ENCODE measurements around the gene FILIP1.

Gene FILIP1, protein sequence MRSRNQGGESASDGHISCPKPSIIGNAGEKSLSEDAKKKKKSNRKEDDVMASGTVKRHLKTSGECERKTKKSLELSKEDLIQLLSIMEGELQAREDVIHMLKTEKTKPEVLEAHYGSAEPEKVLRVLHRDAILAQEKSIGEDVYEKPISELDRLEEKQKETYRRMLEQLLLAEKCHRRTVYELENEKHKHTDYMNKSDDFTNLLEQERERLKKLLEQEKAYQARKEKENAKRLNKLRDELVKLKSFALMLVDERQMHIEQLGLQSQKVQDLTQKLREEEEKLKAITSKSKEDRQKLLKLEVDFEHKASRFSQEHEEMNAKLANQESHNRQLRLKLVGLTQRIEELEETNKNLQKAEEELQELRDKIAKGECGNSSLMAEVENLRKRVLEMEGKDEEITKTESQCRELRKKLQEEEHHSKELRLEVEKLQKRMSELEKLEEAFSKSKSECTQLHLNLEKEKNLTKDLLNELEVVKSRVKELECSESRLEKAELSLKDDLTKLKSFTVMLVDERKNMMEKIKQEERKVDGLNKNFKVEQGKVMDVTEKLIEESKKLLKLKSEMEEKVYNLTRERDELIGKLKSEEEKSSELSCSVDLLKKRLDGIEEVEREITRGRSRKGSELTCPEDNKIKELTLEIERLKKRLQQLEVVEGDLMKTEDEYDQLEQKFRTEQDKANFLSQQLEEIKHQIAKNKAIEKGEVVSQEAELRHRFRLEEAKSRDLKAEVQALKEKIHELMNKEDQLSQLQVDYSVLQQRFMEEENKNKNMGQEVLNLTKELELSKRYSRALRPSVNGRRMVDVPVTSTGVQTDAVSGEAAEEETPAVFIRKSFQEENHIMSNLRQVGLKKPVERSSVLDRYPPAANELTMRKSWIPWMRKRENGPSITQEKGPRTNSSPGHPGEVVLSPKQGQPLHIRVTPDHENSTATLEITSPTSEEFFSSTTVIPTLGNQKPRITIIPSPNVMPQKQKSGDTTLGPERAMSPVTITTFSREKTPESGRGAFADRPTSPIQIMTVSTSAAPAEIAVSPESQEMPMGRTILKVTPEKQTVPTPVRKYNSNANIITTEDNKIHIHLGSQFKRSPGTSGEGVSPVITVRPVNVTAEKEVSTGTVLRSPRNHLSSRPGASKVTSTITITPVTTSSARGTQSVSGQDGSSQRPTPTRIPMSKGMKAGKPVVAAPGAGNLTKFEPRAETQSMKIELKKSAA (N-terminal part only)

DNA sequence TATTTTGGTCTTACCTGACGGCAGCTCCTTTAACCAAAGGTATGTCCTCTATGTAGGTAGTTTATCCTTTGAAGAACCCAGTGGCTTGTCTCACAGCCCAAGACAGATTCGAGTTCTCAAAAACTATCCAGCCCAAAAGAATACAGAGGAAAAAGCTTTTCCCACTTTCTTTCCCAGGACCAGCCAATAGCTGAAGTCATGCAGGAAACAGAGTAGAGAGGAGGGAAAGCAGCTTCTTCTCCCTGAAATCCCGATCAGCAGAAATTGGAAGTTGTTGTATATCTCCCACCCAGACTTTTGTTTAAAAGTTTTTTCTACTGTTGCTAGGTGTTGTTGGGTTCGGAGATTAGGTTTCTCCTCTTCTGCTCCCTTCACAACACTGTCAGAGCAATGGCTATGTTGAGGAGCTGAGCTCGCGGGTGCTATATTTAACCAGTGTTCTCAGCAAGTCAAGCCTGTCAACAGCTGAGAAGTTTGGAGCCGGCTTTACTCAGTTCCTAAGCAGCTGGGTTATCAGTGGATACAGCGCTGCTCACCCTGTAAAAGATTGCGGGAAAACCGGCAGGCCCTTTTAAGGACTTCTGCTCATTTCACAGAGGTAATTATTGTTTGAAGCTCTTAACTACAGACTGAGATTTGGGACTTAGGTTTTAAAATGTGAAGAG, at the start of gene FILIP1:
FILIP1 (minus strand) TSS at position 401 of the 665 bp plus-strand sequence. CDS start 78,828 bp downstream, outside the sequence.
- no peak for DNase-seq

DNA sequence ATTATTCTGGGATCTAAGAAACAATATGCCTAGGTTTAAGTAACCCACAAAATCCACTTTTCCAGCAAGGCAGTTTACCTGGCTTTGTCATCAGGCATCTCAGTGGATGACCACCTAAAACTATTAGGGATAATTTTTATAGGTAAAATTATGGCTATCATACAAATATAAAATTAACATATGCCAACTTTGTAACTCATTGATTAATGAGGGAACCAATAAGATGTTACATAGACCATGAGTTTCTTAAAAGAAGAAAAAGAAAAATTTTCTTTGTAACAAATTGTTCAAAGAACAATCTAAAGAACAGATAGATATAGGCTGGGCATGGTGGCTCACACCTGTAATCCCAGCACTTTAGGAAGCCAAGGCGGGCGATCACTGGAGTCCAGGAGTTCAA, 49.7 kb upstream of the FILIP1 start:
- DNase-seq: no peak

DNA sequence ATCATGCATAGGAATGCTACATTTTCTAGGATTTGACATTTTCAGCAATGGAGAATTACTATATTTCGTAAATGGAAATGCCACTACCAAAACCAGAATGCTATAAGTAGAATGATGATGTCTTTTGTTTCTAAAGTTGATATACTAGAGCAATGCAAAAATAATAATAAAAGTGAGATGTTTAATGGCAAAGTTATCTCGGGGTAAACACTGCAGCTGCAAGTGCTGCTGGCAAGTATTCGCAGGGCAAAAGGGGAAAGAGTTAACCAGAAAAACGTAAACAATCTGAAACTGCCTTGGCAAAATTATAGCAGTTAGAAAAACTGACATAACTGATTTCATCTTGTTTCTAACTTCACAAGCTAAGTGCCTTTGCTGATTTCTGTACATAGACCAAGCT, 45.5 kb upstream of the FILIP1 start:
- DNase-seq: no peak

DNA sequence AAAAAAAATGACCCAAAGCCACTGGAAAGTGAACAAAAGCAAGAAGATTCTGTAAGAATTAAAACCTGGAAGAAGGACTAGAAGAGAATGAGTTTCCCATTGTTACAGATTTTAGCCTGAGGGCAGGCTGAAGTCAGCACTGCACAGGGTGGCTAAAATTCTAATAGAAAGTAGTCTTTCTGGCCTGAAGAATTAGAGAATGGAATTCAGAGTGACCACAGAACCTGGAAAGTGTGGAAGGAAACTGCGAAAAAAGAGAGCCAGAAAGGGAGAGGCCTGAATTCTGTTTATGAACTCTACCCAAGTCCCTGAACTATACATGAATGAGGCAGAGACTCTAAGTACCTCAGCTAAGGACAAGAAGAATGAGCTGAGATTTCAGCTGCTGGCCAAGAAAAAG, 38.9 kb upstream of the FILIP1 start:
- DNase-seq: no peak

DNA sequence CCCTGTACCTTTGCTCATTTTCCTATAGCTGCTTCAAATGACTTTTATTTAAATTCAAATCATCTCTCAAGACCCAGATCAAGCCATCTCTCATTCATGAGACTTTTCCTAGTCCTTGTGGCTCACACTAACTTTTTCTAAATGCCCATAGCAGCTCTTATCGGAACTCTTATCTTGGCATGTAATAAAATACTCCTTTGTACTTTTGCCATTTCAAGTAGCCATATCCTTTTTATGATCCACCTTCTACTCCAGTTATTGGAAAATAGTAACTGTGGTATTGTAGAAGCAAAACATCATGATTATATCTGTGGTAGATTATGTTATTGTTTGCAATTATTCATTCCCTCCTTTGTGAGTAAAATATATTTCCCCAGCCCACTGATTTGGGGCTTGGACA, 37.6 kb upstream of the FILIP1 start:
- DNase-seq: no peak

DNA sequence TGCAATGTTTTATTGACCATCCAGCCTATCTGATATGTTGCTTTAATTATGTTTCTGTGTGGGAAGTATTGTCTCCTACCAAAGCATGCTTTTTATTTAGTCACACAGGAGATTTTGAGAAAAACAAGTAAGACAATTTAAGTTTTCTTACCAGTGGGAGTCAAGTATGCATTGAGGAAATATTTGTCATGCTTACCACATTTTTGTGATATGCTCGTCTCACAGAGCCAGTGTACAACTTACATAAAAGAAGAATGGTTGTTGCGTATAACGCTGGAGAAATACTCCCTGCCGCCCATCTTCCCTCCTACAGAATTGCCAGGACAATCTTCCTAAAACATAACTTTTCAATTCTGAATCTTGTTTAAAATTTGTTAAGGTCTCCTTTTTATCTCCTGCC, 37.1 kb upstream of the FILIP1 start:
- DNase-seq: no peak

DNA sequence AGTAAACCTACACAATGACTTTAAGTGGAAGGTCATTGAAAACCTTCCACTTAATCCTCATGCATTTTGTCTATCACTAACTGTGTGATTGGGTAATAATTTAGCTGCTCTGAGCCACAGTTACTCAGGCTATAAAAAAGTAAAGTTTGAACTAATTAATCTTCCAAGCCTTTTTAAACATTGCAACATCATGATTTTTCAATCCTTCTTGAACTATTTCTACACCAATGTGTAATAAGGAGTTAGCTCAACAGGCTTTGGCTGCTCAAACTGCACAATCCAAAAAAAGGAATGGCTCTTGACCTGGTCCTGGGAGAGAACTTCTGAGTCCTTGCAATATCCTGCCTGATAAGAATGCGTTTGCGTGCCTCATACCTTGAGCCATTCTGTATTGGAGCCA, 34.8 kb upstream of the FILIP1 start:
- no peak for DNase-seq

DNA sequence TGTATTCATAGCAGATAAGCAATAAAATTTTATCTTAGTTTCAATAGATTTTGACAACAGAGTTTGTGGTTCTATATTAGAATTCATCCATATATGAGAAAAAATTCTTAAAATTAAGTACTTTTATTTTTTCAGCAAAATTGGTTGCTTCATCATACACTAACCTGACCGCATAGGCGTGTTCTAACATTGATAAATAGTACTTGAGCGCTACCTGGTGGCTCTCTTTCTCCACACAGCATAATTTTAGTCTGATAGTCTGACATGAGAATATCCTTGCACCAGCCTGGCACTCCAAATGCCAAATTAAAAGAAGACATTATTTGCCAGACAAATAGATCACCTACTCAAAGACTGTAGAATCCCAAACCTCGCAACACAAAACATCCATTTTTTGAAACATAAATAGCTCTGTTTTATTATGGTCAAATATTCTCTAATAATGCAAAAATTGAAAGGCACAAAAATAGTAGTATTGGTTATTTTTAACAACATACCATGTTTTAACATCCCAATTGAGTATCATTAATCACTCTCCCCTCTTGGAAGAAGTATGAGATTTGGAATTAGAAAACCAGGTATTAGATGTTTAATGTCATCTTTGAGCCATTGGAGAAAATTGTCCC, 33.0 kb upstream of the FILIP1 start:
- peak; percentile 26 to 38 for DNase-seq

DNA sequence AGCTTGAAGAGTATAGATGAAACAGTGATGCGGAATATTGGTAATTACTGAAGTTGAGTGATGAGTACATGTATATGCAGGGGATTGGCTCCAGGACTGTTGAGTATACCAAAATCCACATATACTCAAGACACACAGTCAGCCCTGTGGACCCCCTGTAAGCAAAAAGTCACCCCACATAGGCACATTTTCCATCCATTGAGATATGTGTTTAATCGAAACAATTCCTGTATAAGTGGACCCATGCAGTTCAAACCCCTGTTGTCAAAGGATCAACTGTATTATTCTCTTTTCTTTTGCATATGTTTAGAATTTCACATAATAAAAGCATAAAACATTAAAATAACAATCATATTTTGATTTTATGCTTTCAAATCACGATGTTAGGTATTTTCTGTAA, 32.1 kb upstream of the FILIP1 start:
- DNase-seq: no peak

DNA sequence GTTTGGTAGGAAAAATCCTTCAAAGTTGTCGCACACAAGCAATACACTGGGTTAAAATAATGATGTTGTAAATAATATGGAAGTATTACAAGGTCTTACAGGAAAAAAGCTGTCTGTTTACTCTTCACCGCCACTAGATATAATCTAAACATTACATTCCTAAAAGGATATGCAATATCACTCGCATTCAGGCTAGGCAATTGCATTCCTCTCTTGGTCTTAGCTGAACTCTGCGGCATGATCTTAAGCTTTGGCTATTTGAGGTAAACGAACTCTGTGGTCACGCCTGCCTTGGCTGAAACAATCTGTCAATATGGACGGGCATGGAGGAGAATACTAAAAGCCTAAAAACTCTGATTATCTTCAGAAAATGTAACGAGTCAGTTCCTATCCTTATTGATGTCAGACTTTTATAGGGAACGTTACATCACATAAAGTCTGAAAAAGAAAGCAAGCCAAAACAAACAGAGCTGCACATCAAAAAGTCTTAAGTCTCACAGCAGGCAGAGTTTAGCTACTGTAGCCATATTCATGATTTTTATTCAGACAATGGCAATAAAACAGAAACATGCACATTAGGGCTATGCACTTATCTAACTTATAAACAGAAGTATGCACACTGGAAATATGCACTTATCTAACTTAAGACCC, 30.8 kb upstream of the FILIP1 start:
- no peak for DNase-seq

DNA sequence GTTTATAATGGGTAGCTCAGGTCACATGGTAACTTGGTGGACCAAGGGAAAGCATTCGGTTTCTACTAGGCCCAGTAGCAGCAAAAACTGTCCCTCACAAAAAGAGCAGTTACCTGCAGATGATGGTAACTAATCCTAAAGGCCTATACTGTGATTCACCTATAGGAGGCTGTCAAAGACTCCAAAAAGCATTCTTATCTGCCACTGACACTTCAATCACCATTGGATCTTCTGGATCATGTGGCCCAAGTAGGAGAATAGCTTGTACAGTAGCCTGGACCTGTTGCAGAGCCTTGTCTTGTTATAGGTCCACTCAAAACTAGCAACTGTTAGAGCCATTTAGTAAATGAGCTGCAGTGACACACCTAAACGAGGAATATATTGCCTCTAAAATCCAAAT, 23.2 kb upstream of the FILIP1 start:
- no peak for DNase-seq

DNA sequence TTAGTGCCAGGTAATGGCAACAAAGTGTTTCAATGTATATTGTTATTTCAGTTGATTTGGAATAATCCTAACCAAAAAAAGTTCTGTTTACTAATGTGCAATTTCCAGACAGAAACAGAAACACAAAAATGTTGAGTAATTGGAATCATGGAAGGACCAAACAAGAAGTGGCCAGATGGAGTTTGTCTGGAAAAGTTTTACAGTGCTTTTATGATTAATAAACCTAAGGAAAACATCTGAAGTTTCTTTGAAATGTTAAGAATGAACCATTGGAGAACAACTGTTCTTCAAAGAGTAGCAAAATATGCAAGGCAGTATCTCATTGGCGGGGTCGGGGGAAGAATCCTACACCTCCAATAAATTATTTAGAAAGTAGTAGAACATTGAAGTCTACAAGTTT, 19.0 kb upstream of the FILIP1 start:
- DNase-seq: no peak

DNA sequence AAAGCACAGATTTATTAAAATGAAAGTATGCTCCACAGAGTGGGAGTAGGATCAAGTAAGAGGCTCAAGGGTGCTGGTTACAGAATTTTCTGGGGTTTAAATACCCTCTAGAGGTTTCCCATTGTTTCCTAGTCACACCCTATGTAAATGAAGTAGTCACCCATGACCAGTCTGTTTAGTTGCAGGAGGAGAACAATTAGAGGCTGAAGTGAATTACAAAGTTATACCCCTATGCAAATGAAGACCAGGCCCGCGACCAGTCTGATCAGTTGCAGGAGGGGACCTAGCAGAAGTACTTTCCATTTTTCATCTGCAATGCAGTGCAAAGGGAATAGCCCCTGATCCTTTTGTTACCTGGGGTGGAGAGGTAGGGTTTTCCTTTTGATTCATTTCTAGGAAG, 11.8 kb upstream of the FILIP1 start:
- DNase-seq: no peak

DNA sequence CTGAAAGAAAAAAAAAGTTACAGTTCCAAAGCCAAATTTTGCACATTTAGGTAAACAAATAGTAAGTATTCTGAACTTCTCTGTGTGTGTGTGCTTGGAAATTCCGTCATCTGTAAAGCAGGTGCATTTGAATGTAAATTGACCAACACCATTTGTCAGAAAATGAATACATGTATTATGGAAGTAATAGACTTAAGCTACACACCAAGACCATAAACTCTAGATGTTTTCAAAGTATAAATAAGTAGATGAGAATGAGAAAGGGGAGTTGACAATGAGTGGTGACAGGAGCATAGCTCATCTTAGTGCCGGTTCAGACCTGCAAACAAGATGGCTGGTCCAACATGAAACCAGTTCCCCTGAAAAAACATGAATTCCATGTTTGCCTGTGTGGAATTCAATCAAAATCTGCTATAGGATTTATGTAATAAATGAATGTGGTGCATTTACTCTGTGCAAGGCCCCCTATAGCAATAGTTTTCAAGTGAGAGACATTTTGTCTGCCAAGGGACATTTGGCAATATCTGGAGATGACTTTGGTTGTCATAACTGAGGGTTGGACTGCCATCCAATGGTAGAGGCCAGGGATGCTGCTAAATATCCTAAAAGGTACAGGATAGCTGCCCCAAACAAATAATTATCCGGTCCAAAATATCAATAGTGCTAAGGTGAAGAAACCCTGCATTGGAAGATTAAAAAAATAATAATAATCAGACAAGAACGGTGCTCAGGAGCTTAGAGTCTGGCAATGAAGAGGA, 11.0 kb upstream of the FILIP1 start:
- no peak for DNase-seq

DNA sequence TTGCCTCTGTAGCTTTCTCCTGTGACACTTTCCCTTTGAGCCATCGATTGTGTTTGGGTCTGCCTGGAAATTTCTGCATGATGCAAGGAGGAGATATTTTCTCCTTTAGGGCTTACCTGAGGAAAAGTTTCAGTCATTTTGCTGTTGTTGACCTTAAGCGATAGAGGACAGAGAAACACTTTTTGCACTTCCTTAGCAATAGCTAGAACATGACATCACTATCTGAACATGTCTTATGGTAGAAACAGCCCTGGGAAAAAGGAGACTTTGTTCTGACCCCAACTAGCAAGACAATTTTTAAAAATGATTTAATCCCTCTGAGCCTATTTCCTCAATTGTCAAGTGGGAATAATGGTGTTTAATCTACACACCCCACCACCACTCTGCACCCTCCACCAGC, 9.7 kb upstream of the FILIP1 start:
- no peak for DNase-seq

DNA sequence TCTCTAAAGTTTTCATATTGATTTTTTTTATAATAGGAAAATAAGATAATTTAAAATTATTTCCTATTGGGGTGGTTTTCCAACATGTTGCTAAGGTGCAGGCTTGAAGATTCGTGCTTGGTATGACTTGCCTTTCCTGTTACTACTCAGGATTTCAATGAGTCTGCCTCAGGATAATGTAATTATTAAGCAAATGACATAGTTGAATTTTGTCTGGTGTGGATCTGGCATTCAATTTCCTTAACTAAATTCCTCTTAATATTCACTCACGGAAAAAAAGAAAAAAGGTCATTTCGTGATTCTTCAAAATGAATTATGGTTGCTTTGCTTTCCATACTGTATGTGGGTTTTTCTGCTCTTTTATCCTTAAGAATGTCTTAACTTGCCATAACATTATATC, 9.3 kb upstream of the FILIP1 start:
- DNase-seq: no peak

DNA sequence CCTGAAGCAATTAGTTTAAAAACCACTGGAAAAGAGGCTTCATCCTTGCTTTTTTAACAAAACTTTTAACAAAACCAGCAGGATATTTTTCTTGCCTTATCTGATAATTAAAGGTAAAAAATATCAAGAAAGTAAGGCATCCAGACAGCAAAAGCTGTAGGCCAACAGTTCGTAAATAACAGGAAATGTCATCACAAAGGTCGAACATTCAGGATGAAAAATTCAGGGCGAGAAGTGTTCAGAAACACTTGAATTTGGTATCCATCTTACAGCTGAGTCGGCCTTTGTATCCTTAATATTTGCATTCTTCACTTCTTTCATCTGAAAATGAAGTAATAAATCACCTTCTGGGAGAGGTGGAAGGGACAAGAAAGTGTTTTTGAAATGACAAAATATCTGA, 8.2 kb upstream of the FILIP1 start:
- no peak for DNase-seq

DNA sequence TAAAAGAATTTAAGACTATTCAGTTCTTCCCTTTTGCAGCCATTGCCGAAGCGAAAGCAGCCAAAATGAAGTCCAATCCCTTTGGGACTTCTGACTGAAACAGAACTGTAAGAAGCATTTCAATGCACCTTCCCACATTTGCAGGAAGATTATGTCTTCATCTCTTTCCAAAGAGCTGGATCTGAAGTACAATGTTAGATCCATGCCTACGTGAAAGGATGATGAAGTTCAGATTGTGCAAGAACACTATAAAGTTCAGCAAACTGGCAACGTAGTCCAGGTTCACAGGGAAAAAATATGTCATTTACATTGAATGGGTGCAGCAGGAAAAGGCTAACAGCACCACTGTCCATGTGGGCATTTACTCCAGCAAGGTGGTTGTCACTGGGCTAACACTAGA, 6.0 kb upstream of the FILIP1 start:
- DNase-seq: no peak

DNA sequence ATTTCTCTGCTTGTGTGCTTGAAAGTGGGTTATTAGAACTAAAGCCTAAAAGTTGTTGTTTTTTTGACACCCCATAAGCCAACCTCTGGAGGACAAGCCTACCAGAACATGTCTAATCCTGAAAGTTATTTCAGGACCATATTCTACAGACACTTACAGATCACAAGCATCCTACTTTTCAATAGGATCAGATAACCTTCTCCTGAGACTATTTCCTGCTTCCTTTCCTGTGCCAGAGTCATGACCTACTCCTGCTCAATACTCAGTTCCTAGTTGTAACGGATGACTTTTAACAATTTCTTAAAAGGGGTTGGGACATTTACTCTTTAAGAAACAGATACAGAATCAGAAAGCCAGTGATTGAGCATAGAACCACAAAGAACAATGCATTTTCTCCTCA, 5.3 kb upstream of the FILIP1 start:
- no peak for DNase-seq

DNA sequence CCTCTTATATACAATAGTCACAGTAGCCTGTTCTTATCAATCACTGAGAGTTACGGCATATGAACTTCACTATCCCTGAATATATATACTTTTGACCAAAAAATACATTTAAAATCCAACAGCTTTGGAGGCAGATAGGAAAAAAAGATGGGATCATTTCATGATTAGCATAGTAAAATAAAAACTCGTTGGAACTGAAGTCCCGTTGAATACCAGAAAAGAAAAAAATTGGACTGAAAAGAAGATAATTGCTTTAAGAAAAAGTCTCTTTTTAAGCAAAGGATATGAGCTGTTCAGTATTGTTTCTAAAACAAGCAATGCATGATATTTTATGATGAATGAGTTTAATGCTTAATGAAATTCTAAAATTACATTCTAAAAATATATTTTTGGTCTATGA, 4.4 kb upstream of the FILIP1 start:
- DNase-seq: no peak

DNA sequence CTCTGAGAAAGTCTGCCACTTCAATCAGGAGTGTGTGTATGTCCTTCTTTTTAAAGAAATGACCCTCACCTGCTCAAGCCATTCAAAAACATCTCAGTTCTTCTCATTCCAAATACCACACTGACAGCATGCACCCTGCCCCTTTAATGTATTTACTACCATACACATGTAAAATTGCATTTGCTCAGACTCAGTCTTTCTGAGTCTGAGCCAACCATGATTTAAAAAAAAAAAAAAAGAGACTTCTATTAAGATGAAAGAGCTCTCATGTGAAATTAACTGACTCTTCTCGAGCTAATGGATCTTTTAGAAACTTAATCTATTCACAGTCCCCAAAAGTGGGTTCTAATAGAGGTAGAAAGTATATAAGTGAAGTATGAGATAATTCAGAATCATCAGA, 1.4 kb upstream of the FILIP1 start:
- DNase-seq: no peak
